ENCODE results near the gene LMO7. TPM values are rescaled to one million over a fixed set of nuclear protein-coding genes. Genes with fewer than 3 reads are reported as not detected.

LMO7 gene
- total RNA-seq, 2 experiments from 2014 or later: 2.0 to 3.5 TPM

- CTCF ChIA-PET: no interaction called here
- POLR2A ChIA-PET: no interaction called here
These were observed 182.8 kb downstream of the LMO7 start for GRCh38 chr13:75818968-75819225.

DNA sequence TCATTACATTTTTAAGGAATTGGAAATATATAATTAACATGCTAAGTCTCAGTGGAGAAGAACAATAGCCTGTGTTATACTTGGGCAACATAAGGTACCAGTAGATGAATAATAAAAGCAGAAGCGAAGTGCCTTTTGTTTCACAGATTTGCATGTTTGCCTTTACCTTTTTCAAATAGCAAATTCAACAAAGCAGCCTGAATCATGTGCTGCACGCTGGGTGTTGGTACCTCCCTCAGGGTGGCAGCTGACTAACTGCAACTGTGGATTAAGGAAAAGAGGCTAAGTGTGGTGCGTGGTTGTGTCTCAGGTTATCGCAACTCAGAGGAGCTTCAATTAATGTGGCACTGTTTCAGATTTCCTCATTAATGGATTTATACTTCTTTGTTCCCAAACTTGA lies 189.0 kb downstream of the LMO7 start:
- POLR2A ChIA-PET: no interaction called here
- CTCF ChIA-PET: no interaction called here

DNA sequence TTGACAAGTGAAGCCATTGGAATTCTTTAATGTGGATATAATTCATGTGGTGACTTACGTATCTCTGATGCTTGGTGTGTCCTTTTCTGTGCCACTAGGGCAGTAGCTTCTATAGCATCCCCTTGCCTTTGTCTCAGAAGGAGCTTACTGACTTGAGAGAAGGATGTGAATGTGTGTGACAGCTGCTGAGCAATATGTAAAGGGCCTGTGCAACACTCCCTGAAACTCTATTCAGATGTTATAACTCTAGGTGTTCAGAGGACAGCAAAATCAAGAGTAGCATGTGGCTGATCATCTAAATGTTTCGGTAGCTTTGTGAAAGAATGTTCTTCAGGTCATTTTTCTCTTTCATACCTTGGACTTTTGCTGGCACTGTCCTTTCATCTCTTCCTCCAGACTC lies 189.5 kb downstream of the LMO7 start:
- POLR2A ChIA-PET: no interaction called here
- CTCF ChIA-PET: no interaction called here

DNA sequence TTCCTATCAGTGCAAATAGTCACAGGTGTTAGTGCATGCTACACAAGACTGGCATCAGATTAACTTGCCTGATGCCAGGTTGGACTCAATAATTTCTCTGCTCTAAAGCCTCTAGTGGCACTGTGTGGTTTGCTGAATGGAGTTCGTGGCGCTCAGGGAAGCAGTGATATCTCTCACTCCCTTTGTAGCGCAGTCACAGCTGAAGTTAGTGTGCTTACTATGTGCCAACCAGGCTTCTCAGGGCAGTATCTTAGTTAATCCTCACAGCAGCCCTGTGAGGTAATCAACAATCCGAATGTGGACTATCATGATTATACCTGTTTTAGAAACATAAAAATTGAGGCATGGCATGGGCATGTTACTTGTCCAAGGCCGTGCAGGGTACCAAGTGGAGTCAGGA lies 190.3 kb downstream of the LMO7 start:
- ChIA-PET CTCF (no interaction called here), POLR2A (no interaction called here)

- ChIA-PET CTCF (no interaction called here), POLR2A (no interaction called here)
These were observed 193.7 kb downstream of the LMO7 start for GRCh38 chr13:75829830-75830229.

- ChIA-PET POLR2A (no interaction called here), CTCF (no interaction called here)
These were observed 194.7 kb downstream of the LMO7 start for GRCh38 chr13:75830842-75831241.

- CTCF ChIA-PET: no interaction called here
- POLR2A ChIA-PET: no interaction called here
These were observed 195.3 kb downstream of the LMO7 start for GRCh38 chr13:75831389-75831788.

GRCh38 chr13:75832812-75833211 lies 196.7 kb downstream of the LMO7 start:
- ChIA-PET POLR2A (no interaction called here), CTCF (interaction anchor here (0.9 kb wide), 1 partner anchor 136 kb away, joined by 3 read pairs; no protein-coding TSS in a partner anchor)

DNA sequence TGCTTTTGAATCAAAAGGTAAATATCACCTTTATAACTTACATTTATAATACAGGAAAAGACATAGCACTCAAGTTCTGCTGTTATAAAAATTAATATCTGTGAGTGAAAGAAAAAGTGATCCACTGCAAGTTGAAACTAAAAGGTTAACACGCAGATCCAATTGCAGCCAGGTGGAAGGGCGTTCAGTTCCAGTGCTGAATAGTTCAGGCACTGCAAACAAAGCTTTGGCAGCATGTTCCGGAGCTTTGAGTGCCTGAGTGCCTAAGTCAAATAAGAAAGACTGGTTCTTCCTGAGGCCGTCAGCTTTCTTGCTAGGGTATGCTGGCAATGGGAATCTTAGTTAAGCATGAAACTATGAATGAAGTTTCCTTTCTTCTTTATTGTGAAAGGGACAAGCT lies 200.3 kb downstream of the LMO7 start:
- POLR2A ChIA-PET: no interaction called here

DNA sequence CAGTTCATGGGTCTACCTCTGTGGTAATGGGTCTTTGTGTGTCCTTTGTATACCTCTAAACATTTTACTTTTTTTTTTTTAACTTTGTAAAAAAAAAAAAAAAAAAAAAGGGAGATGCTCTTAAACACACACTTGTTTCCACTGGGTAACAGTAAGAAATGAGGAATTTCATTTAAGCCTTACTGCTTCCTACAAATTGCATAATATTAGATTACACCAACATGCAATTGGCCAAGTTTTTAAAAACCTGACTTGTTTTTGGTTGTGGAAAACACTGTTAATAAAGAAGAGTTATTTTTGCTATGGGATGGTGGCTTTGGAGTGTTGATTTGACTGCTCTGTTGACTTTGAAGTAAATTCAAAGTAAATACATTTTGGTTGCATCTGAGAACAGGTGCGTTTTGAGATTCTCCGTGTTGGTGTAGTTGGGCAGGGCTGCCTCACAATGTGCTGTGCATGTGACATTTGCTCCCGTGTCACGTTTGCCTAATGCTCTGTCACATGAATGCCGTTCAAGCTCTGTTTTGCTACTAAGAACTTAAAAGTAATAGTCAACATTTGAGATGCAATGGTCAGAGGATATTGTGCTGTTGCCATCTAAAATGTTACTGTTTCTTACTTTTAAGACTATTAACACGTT lies 202.4 kb downstream of the LMO7 start:
- ChIA-PET POLR2A (no interaction called here), CTCF (no interaction called here)

More for the DNA sequence above, 200.3 kb downstream of the LMO7 start:
- CTCF ChIA-PET: no interaction called here

- ChIA-PET POLR2A (no interaction called here), CTCF (no interaction called here)
These were observed 203.3 kb downstream of the LMO7 start for GRCh38 chr13:75839406-75839805.

DNA sequence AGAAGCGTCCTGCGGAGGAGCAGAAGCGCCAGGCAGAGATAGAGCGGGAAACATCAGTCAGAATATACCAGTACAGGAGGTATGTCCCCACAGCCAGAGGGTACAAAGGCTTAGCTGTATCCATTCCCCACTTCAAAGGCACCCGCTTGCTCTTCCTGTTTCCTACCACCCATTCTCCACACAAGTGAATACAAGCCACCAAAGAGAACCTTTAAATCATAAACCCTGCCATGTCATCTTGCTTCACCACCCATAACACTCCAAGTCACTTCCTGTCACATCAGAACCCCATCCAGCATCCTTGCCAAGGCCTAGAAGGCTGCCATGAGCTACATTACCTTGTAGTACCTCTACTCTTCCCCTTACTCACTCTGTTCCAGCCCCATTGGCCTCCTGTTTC lies 205.8 kb downstream of the LMO7 start:
- ChIA-PET POLR2A (no interaction called here), CTCF (interaction anchor here (1.8 kb wide), 1 partner anchor 146 kb away, joined by 6 read pairs; no protein-coding TSS in a partner anchor)

- ChIA-PET CTCF (no interaction called here), POLR2A (no interaction called here)
These were observed 206.9 kb downstream of the LMO7 start for GRCh38 chr13:75843074-75843473.

- ChIA-PET CTCF (no interaction called here), POLR2A (no interaction called here)
These were observed 207.9 kb downstream of the LMO7 start for GRCh38 chr13:75843991-75844390.

GRCh38 chr13:75847588-75847987 lies 211.5 kb downstream of the LMO7 start:
- POLR2A ChIA-PET: no interaction called here
- CTCF ChIA-PET: no interaction called here

- ChIA-PET CTCF (no interaction called here), POLR2A (no interaction called here)
These were observed 214.8 kb downstream of the LMO7 start for GRCh38 chr13:75850916-75851315.

DNA sequence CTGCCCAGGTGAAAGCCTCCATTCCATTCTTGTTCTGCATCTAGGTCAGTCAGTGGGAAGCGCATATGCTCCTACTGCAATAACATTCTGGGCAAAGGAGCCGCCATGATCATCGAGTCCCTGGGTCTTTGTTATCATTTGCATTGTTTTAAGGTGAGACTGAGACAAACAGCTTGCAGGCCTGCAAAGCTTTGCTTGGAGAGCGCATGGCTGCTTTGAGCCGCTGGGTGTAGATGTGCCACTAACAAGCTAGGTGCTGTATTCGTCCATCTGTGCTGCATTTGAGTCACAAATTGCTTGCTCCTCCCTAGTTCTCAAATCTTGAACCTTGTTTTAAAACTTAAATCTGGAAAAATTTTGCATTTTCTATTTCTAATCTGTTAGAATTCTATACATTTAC lies 219.1 kb downstream of the LMO7 start:
- ChIA-PET CTCF (interaction anchor here (1.2 kb wide), 1 partner anchor 15 kb away, joined by 3 read pairs; no protein-coding TSS in a partner anchor), POLR2A (interaction anchor here (0.5 kb wide), 1 partner anchor 1127 kb away, joined by 3 read pairs; no protein-coding TSS in a partner anchor)

GRCh38 chr13:75855847-75856246 lies 219.7 kb downstream of the LMO7 start:
- ChIA-PET CTCF (interaction anchor here (1.2 kb wide), 1 partner anchor 14 kb away, joined by 3 read pairs; no protein-coding TSS in a partner anchor), POLR2A (no interaction called here)

DNA sequence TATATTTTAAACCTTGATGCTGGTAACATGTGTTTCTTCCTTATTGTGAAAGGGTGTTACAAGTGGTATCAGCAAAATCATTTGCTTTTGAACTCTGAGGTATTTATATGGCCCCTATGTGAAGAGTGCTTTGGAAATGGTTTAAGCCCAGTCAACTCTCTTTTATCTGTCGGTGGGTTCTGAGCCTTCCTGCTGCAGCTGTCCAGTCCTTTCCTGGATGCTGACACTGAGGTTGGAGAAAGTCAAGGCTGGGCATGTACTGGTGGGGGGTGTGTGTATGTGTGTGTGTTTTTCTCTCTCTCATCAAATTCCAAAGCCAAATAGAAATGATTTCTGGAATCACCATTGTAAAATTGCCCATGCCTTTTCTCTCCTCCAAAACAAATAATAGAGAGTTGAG lies 221.2 kb downstream of the LMO7 start:
- ChIA-PET CTCF (no interaction called here), POLR2A (no interaction called here)

- ChIA-PET CTCF (no interaction called here), POLR2A (no interaction called here)
These were observed 224.8 kb downstream of the LMO7 start for GRCh38 chr13:75860935-75861334.

GRCh38 chr13:75861786-75862185 lies 225.7 kb downstream of the LMO7 start:
- ChIA-PET CTCF (interaction anchor here (1.0 kb wide), 1 partner anchor 15 kb away, joined by 3 read pairs; no protein-coding TSS in a partner anchor), POLR2A (no interaction called here)

GRCh38 chr13:75864718-75865117 lies 228.6 kb downstream of the LMO7 start:
- ChIA-PET POLR2A (no interaction called here), CTCF (no interaction called here)
